Memory B cell (primary cell): ENCODE data around the gene ENTPD2.

ENCODE experiments used
- ATAC-seq: fragments of 150-1000 bp; cut with Tn5 transposase; 2 replicates; pipeline ENCODE4 v1.10.0; 2021; ENCODE audit warnings: low read depth, mild to moderate bottlenecking, moderate library complexity
- DNase-seq, 2 donors: peaks; one replicate each; pipeline ENCODE4 v3.0.0; 2022; ENCODE audit warnings: low spot score in 2 of 2
- H3K27ac Mint-ChIP-seq: one replicate; pipeline ENCODE4 v1.8.0; 2022; ENCODE audit warnings: mild to moderate bottlenecking, moderate library complexity, mixed read lengths
- H3K27me3 Mint-ChIP-seq: one replicate; pipeline ENCODE4 v1.8.0; 2022; ENCODE audit warnings: mixed read lengths
- H3K36me3 Mint-ChIP-seq: one replicate; pipeline ENCODE4 v1.8.0; 2022; ENCODE audit warnings: mild to moderate bottlenecking, mixed read lengths
- H3K4me1 Mint-ChIP-seq: one replicate; pipeline ENCODE4 v1.8.0; 2022; ENCODE audit warnings: mixed read lengths
- H3K4me3 Mint-ChIP-seq: one replicate; pipeline ENCODE4 v1.8.0; 2022; ENCODE audit warnings: mild to moderate bottlenecking, moderate library complexity, mixed read lengths
- H3K9me3 Mint-ChIP-seq: one replicate; pipeline ENCODE4 v1.8.0; 2022; ENCODE audit warnings: mixed read lengths

The ENTPD2 gene

DNA sequence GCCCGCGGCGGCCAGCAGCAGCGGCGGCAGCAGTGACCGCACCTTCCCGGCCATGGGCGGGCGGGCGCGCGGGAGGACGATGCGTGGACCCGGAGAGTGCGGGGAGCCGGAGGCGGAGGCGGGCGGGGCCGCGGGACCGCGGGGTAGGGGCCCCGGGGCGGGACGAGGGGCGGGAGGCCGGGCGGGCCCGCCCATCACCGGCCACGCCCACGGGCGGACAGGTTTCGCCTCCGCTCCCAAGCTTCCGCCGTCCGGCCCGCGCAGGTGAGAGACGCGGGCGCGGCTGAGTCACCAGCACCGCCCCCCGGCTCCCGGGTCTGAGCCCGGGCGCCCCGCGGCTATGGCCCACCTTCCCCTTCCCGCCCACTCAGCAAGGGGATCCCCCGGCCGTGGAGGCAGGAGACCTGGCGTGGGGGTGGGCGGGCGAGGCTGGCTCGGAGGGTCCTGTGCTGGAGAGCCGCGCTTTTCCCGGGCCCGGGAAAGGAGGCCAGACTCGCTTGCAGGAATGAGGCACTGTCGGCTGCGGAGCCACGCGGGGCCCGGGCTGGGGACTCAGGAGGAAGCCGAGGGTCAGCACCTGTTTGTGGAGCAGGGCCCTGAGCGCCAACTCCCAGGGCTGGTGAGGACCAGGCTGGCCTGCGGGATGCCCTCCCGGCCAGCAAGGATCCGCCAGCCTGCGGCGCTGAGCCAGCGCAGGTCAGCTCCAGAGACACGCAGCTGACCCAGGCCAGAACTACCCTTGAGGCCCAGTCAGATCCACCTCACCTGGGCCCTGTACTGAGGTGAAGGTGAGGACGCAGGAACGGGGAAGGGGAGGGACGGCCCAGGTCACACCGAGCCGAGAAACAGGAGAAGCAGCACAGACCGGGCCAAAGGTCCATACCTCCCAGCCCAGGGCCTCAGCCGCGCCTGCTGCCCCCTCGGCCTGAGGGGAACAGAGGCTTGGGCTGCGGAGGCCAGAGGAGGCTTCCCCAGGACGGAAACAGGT, at the start of gene ENTPD2:
Gene ENTPD2 (minus strand): TSS at position 118 of the 988 bp plus-strand sequence. CDS start 64 bp downstream, at position 54.
- peak within 1 kb of the TSS; percentile 29 for H3K4me3 Mint-ChIP-seq

DNA sequence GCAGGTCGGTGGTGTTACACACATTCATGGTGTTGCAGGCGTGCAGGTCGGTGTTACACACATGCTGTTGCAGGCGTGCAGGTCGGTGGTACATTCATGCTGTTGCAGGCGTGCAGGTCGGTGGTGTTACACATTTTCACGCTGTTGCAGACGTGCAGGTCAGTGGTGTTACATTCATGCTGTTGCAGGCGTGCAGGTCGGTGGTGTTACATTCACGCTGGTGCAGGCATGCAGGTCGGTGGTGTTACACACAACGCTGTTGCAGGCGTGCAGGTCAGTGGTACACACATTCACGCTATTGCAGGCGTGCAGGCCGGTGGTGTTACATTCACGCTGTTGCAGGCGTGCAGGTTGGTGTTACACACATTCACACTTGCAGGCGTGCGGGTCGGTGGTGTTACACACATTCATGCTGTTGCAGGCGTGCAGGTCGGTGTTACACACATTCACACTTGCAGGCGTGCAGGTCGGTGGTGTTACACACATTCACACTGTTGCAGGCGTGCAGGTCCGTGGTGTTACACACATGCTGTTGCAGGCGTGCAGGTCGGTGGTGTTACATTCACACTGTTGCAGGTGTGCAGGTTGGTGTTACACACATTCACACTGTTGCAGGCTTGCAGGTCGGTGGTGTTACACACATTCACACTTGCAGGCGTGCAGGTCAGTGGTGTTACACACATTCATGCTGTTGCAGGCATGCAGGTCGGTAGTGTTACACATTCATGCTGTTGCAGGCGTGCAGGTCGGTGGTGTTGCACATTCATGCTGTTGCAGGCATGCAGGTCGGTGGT, 49.5 kb upstream of the ENTPD2 start:
- ATAC-seq = no peak
- no peak overlapping the region for H3K27ac Mint-ChIP-seq
- no peaks in the 10 kb centered on the region for H3K27me3 Mint-ChIP-seq
- H3K4me3 Mint-ChIP-seq = no peak overlapping the region
- H3K36me3 Mint-ChIP-seq = peaks cover 15% of the 10 kb centered on the region
- no peaks in the 10 kb centered on the region for H3K4me1 Mint-ChIP-seq
- H3K9me3 Mint-ChIP-seq = no peaks in the 10 kb centered on the region
- no peak for DNase-seq

More for the DNA sequence above, at the start of gene ENTPD2:
- H3K9me3 Mint-ChIP-seq = no peaks in the 10 kb centered on the region
- H3K27me3 Mint-ChIP-seq = peaks cover 7% of the 10 kb centered on the region
- DNase-seq (no peak), ATAC-seq (peak; percentile 60)
- peaks cover 3% of the 10 kb centered on the region for H3K4me1 Mint-ChIP-seq
- no peaks in the 10 kb centered on the region for H3K36me3 Mint-ChIP-seq
- H3K27ac Mint-ChIP-seq = no peak within 1 kb of the TSS

DNA sequence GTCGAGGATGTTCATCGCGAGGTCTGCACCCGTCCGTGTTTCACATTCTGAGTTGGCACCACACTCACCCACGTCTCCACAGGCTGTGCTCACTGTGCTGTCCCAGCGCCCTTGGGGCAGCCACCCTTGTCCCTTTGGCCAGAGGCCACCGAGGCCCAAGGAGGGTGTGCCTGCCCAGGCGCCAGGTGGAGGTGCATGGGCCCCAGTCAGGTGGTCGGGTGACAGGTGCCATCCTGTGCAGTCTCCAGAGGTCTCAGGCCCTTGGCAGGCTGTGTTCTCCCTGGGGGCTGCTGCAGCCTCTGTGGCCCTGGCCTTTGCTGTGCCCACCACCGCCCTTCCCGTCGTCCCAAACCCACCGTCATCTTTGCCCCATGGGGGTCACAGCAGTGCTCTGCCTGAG, 45.4 kb upstream of the ENTPD2 start:
- H3K36me3 Mint-ChIP-seq = peaks cover 23% of the 10 kb centered on the region
- no peak overlapping the region for H3K27ac Mint-ChIP-seq
- H3K9me3 Mint-ChIP-seq = no peaks in the 10 kb centered on the region
- no peaks in the 10 kb centered on the region for H3K27me3 Mint-ChIP-seq
- DNase-seq (no peak), ATAC-seq (no peak)
- no peak overlapping the region for H3K4me3 Mint-ChIP-seq
- peaks cover 10% of the 10 kb centered on the region for H3K4me1 Mint-ChIP-seq

DNA sequence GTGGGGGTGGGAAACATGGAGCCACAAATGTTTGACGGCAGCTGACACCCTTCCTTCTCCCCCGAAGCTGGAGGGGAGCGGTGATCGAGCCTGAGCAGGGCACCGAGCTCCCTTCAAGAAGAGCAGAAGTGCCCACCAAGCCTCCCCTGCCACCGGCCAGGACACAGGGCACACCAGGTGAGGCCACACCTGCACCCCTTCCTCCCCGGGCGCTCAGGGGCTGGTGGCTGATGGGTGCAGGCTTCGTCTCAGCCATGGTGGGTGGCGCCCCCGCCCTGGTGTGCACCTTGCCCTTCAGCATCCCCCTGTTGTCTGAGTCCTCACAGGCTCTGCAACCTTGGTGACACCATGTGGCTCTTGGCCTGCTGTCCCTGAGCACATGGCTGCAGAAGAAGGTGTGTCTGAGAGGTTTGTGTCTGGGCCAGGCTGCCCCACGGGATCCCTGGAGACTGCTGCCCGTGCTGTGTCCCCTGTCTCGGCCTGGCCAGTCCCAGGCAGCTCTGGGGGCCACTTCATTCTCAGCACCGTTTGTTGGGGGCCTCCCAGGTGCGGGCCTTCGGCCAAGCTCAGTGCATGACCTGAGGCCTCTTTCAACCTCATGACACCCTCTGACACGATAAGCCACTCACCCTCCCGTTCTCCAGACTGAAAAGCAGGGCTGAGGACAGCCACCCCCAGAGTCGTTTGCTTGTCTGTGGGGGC, 44.1 kb upstream of the ENTPD2 start:
- Mint-ChIP-seq H3K4me3 (no peak overlapping the region), H3K27ac (no peak overlapping the region), H3K36me3 (peaks cover 21% of the 10 kb centered on the region), H3K4me1 (peaks cover 12% of the 10 kb centered on the region), H3K9me3 (no peaks in the 10 kb centered on the region), H3K27me3 (no peaks in the 10 kb centered on the region)
- DNase-seq (no peak), ATAC-seq (no peak)

DNA sequence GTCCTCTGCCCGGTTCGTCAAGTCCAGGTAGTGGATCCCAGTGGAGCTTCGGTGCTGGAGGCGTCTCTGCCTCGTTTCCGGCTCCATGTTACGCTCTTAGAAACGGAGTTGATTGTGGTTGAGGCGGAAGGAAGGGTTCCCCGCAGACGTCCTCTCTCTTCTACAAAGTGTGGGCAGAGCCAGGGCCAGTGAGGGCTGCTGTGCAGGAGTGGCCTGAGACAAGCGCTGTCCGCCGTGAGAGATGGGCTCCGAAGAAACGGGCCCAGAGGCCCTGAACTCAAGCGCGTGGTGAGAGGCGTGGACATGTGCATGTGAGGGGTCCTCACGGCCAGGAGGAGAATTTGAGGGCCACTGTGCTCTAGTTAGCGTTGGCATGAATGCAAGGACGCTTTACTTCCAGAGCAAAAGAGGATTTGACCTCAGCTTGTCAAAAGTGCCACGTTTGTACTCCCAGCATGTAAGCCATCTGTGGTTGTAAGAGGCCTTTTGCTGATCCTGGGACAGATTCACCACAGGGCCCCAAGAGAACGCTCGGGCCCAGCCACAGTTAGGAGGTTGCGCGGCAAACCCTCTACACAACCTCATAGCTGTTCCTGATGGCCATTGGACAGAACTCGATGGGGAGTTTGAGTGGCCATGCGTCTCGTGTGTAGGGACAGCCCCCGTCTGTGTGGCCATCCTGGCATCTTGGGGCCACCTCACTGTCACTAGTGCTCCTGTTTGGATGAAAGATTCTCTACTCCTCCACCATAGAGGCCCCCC, 43.1 kb upstream of the ENTPD2 start:
- ATAC-seq = no peak

DNA sequence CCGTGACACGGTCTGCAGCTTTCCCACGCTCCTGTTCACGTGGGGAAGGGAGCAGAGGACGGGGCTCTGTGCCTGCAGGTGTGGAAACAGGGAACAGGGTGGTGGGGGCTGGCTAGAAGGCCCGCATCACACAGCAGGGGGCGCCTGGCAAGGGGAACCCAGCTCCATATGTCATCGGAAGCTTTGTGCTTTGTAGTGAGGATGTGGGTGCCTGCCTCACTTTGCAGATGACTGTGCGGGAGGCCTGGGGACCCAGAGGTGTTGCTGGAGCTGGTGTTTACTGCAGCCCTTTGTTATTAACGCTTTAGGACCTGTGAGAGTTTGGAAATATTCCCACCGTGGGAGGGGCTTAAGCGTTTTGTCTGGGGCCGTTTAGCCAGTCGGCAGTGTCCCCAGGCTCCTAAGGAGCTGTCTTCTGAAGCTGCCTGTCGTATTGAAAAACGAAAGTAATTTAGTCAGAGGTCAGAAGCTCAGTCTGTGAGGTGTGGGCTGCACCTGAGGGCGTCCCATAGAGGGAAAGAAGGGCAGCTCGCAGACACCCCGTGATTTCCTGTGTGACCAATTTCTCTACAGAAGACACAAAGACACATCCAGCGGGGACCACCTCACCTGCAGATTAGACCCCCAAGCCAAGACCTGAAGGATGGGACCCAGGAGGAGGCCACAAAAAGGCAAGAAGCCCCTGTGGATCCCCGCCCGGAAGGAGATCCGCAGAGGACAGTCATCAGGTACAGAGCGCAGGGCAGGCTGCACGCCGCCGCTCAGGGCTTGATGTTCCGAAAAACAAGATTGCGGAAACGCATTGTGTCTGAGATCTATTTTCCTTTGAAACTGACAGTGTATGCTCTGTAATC, 42.0 kb upstream of the ENTPD2 start:
- Mint-ChIP-seq H3K27ac (peak overlapping the region; percentile 74), H3K9me3 (no peaks in the 10 kb centered on the region), H3K4me3 (peak overlapping the region; percentile 83), H3K27me3 (no peaks in the 10 kb centered on the region), H3K4me1 (peaks cover 14% of the 10 kb centered on the region), H3K36me3 (peaks cover 26% of the 10 kb centered on the region)
- ATAC-seq = peak; percentile 99
- DNase-seq = peak in 1 of 2 donors; percentile 63

More for the DNA sequence above, 43.1 kb upstream of the ENTPD2 start:
- H3K4me1 Mint-ChIP-seq = peaks cover 12% of the 10 kb centered on the region
- H3K9me3 Mint-ChIP-seq = no peaks in the 10 kb centered on the region
- DNase-seq = no peak
- H3K36me3 Mint-ChIP-seq = peaks cover 24% of the 10 kb centered on the region
- H3K27ac Mint-ChIP-seq = no peak overlapping the region
- H3K4me3 Mint-ChIP-seq = no peak overlapping the region
- no peaks in the 10 kb centered on the region for H3K27me3 Mint-ChIP-seq

DNA sequence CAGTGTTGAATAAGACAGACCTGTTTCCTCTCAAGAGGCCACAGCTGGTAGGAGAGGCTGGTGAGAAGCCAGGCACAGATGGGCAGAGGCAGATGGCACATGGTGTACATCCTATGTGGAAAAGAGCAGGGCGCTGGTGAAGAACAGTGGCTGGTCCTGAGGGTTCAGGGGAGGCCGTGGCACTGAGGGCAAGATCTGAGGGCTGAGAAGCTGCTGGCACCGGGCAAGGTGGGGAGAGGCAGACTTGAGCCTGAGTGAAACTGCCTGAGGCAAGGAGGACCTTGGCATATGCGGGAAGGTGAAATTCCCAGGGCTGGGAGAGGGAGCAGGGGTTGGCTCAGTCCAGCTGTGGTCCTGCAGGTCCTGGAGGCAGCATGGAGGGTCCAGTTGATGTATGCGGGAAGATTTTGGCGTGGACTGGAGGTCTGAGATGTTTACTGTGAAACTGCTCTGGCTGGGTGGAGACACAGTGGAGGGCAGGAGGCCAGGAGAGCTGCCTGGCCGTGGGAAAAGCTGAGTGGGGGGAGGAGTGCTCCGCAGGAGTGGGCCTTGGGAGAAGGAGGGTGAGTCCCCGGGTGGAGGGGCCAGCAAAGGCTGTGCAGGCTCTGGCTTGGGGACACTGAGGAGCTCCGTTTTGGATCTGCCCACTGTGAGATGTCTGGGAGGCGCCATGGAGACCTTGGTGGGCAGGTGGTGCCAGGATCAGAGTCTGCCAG, 35.5 kb upstream of the ENTPD2 start:
- peaks cover 13% of the 10 kb centered on the region for H3K36me3 Mint-ChIP-seq
- H3K27ac Mint-ChIP-seq = peak overlapping the region; percentile 2
- peaks cover 30% of the 10 kb centered on the region for H3K4me1 Mint-ChIP-seq
- H3K27me3 Mint-ChIP-seq = no peaks in the 10 kb centered on the region
- DNase-seq (no peak), ATAC-seq (no peak)
- no peaks in the 10 kb centered on the region for H3K9me3 Mint-ChIP-seq
- H3K4me3 Mint-ChIP-seq = no peak overlapping the region

DNA sequence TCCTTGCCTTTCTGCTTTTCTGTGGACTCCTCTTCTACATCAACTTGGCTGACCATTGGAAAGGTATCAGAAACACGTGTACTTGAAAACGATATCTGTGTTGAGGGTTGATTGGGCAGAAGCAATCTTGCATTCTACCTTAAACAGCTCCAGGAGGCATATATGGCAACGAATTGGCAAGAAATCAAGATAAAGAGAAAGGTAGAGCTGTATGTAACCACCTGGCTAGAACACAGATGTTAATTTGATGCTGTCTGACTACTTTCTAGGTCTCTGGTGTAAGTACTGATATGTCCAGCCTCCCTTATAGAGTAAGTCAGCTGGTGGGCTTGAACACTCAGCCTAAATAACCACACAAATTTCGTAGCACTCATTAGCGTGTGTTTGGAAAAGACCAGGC, 34.3 kb upstream of the ENTPD2 start:
- DNase-seq (no peak), ATAC-seq (no peak)
- peak overlapping the region; percentile 84 for H3K27ac Mint-ChIP-seq
- no peaks in the 10 kb centered on the region for H3K9me3 Mint-ChIP-seq
- H3K27me3 Mint-ChIP-seq = no peaks in the 10 kb centered on the region
- H3K36me3 Mint-ChIP-seq = peaks cover 11% of the 10 kb centered on the region
- peaks cover 31% of the 10 kb centered on the region for H3K4me1 Mint-ChIP-seq
- peak overlapping the region; percentile 86 for H3K4me3 Mint-ChIP-seq

DNA sequence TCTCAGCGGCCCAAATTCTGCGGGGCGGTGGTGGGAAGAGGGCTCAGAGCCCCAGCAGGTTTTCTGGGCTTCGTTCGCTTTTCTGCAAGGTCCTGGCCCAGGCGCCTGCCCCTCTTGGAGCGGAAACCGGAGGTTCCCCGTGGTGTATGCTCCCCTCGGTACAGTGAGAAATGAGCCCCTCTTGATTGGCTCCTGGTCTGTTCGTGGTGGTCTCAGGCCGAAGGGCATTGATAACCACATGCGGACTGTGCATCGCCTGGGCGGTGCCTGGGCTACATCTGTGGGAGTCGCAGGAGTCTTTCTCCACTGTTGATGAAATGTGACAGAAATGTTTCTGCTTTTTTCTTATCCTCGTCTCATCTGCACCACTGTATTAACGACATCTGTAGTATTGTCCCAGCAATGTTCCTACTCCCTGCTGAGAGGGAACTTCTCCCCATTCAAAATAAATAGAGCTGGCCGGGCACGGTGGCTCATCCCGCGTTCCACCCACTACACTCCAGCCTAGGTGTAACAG, 33.6 kb upstream of the ENTPD2 start:
- DNase-seq (no peak), ATAC-seq (no peak)
- H3K4me1 Mint-ChIP-seq = peaks cover 31% of the 10 kb centered on the region
- no peaks in the 10 kb centered on the region for H3K27me3 Mint-ChIP-seq
- peaks cover 11% of the 10 kb centered on the region for H3K36me3 Mint-ChIP-seq
- H3K4me3 Mint-ChIP-seq = peak overlapping the region; percentile 86
- peak overlapping the region; percentile 84 for H3K27ac Mint-ChIP-seq
- H3K9me3 Mint-ChIP-seq = no peaks in the 10 kb centered on the region

DNA sequence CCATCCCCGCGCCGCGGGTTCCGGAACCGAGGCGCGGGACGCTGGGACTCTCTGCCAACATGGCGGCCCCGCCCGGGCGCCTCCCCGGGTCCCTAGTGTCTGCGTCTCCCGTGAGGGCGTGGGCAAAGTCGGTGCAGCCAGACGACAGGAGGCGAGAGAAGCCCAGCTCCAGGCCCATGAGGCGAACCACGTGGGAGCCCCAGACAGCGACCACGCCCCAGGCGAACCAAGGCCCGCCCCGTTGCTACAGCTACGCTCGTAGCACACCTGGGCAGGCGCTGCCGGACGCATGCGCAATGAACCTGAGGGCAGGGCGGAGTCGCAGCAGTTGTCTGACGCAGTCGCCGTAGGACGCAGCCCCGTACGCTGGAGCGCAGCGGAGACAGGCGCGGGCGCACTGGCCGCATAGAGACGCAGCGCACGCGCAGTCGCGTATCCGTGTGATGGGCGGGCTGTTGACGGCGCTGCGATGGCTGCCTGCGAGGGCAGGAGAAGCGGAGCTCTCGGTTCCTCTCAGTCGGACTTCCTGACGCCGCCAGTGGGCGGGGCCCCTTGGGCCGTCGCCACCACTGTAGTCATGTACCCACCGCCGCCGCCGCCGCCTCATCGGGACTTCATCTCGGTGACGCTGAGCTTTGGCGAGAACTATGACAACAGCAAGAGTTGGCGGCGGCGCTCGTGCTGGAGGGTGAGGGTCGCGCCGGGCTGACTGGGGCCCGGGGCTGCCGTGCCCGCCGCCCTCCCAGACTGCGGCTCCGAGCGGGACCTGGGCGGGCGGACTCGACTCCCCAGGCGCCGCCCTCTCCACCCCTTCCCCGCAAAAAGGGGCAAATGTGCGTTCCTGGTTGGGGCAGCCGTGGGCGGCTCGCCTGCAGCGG, 32.9 kb upstream of the ENTPD2 start, which contains the start of gene MAN1B1:
Gene MAN1B1 (plus strand): TSS at position 455 of the 878 bp plus-strand sequence. CDS start 15 bp downstream, at position 470.
- Mint-ChIP-seq H3K4me1 (peaks cover 31% of the 10 kb centered on the region), H3K27ac (peak within 1 kb of the TSS; percentile 88), H3K9me3 (no peaks in the 10 kb centered on the region), H3K4me3 (peak within 1 kb of the TSS; percentile 91), H3K27me3 (no peaks in the 10 kb centered on the region), H3K36me3 (peaks cover 9% of the 10 kb centered on the region)
- ATAC-seq (peak; percentile 76), DNase-seq (peak; percentile 95 to 98)

DNA sequence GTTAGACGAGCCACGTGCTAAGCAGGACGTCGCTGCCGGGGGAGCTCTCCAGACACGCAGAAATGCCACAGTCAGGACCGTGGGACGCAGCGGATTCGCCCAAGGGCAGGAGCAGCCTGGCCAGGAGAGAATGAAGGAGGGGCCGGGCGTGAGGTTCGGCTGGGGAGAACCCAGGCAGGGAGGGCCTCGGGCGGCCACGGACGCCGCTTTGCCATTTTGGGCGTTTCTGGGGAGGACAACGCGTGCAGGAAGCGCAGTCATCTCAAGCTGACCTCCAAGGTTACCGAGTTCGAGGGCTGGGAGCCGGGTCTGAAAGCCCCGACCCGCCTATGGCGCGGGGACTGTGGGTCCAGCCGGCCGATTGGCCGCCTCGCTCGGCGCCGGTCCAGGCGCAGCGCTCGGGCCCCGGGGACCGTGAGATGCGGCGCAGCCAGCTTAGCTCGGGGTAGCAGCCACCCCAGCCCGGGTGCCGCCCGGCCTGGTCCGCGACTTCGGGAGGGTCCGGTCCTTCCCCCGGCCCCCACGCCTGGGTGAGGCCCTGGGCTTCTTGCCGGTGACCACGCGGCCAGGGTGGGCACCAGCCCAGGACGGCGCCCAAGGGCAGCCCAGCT, 32.2 kb upstream of the ENTPD2 start:
- Mint-ChIP-seq H3K9me3 (no peaks in the 10 kb centered on the region), H3K27me3 (no peaks in the 10 kb centered on the region), H3K36me3 (peaks cover 6% of the 10 kb centered on the region), H3K4me1 (peaks cover 29% of the 10 kb centered on the region), H3K27ac (peak overlapping the region; percentile 88), H3K4me3 (peak overlapping the region; percentile 91)
- ATAC-seq = peak; percentile 2
- DNase-seq = no peak
